Endodermal cell (in vitro differentiated cells): ENCODE results near the gene SYT3. TPM values are rescaled to one million over a fixed set of nuclear protein-coding genes. Genes with fewer than 3 reads are reported as not detected.

Source experiments
- DNase-seq: peaks from one replicate; pipeline ENCODE4 v3.0.0-alpha.2; 2017
- H3K27ac ChIP-seq: 2 replicates; pipeline ENCODE4 v1.5.1; 2013; ENCODE audit warnings: mild to moderate bottlenecking, low read depth, low read length, moderate library complexity
- H3K27me3 ChIP-seq: 2 replicates; pipeline ENCODE4 v1.6.1; 2013; ENCODE audit warnings: mild to moderate bottlenecking, low read length, moderate library complexity; ENCODE audit not compliant: insufficient read depth, control insufficient read depth, poor library complexity, severe bottlenecking
- H3K36me3 ChIP-seq: 2 replicates; pipeline ENCODE4 v1.7.0; 2013; ENCODE audit warnings: mild to moderate bottlenecking, low read length, moderate library complexity; ENCODE audit not compliant: control insufficient read depth, insufficient read depth
- H3K4me1 ChIP-seq: one replicate; pipeline ENCODE4 v1.7.0; 2013; ENCODE audit warnings: low read length; ENCODE audit not compliant: control insufficient read depth, insufficient read depth
- H3K4me3 ChIP-seq: 2 replicates; pipeline ENCODE4 v1.5.1; 2013; ENCODE audit warnings: mild to moderate bottlenecking, low read length, moderate library complexity
- H3K9ac ChIP-seq: 2 replicates; pipeline ENCODE4 v1.6.1; 2013; ENCODE audit warnings: mild to moderate bottlenecking, low read length, moderate library complexity; ENCODE audit not compliant: poor library complexity, severe bottlenecking; ENCODE audit errors: extremely low read depth
- H3K9me3 ChIP-seq: 2 replicates; pipeline ENCODE4 v1.6.1; 2013; ENCODE audit warnings: mild to moderate bottlenecking, low read length, moderate library complexity; ENCODE audit not compliant: control insufficient read depth
- H3K27ac Mint-ChIP-seq: 2 replicates; pipeline ENCODE4 v1.8.0; 2020; ENCODE audit warnings: mixed read lengths
- H3K27me3 Mint-ChIP-seq: 2 replicates; pipeline ENCODE4 v1.8.0; 2021; ENCODE audit warnings: mild to moderate bottlenecking, mixed read lengths; ENCODE audit not compliant: insufficient read depth
- H3K36me3 Mint-ChIP-seq: 2 replicates; pipeline ENCODE4 v1.8.0; 2020; ENCODE audit warnings: low read depth, mixed read lengths
- H3K4me1 Mint-ChIP-seq: 2 replicates; pipeline ENCODE4 v1.8.0; 2020; ENCODE audit warnings: mixed read lengths
- H3K4me3 Mint-ChIP-seq: 2 replicates; pipeline ENCODE4 v1.8.0; 2020; ENCODE audit warnings: mild to moderate bottlenecking, moderate library complexity, mixed read lengths
- H3K9me3 Mint-ChIP-seq: 2 replicates; pipeline ENCODE4 v1.8.0; 2020; ENCODE audit warnings: mild to moderate bottlenecking, mixed read lengths
- WGBS, 2 experiments: methylation state at CpG; one replicate each; pipeline versions ENCODE4 v1.1.5 to v1.1.7; 2013; ENCODE audit warnings: missing lambda C conversion rate in 2 of 2, mixed read lengths in 1 of 2; ENCODE audit not compliant: insufficient coverage in 1 of 2, insufficient read length in 1 of 2; 5-methylcytosine and 5-hydroxymethylcytosine counted together
- long read RNA-seq, 4 experiments: library from polyadenylated mRNA in 2 of 4; library from RNA in 1 of 4; library from capped mRNA in 1 of 4; stranded (forward) in 3 of 4; unstranded in 1 of 4; transcript quantifications; one replicate each; pipeline ENCODE4 v2.0.0, GENCODE V29; 2020 to 2021; ENCODE audit warnings: inconsistent platforms in 1 of 4
- polyA plus RNA-seq, 2 experiments: library from polyadenylated mRNA; stranded (reverse); fragments of 50-300 nt; gene quantifications; one replicate each; pipeline ENCODE4 v1.2.3, GENCODE V29; 2013
- total RNA-seq, 2 donors: library from RNA; stranded (reverse); fragmentation: NEBNext Ultra II Directional in 1 of 2; extraction: Animal tissue kit (Norgen Biotek cat#: 25700) in 1 of 2; gene quantifications; 2 replicates in 1 of 2; 3 replicates in 1 of 2; pipeline ENCODE4 v1.2.1, GENCODE V29; 2021
- TF ChIP-seq, protein P1 (sequence below): fragments of 200-600 bp; sonication (generic); conservative IDR thresholded peaks from 2 replicates; pipeline ENCODE4 v1.5.0; 2021; ENCODE audit warnings: antibody characterized with exemption, mild to moderate bottlenecking

The SYT3 gene, protein sequence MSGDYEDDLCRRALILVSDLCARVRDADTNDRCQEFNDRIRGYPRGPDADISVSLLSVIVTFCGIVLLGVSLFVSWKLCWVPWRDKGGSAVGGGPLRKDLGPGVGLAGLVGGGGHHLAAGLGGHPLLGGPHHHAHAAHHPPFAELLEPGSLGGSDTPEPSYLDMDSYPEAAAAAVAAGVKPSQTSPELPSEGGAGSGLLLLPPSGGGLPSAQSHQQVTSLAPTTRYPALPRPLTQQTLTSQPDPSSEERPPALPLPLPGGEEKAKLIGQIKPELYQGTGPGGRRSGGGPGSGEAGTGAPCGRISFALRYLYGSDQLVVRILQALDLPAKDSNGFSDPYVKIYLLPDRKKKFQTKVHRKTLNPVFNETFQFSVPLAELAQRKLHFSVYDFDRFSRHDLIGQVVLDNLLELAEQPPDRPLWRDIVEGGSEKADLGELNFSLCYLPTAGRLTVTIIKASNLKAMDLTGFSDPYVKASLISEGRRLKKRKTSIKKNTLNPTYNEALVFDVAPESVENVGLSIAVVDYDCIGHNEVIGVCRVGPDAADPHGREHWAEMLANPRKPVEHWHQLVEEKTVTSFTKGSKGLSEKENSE
- total RNA-seq: 1 to 10 TPM; 1.7 to 1.9 TPM
- polyA plus RNA-seq (2013, experiment 1 of 2): 2.7 TPM
- 1.7 TPM for polyA plus RNA-seq (2013, experiment 2 of 2)
- long read RNA-seq, experiment 1: 0 reads
- long read RNA-seq, experiment 2, partial matches to known transcripts: 0 of 6 reads
- long read RNA-seq, experiment 2, other reads (novel, unspliced or antisense): 2 of 6 reads
- long read RNA-seq, experiment 3, transcript SYT3-206 (11 exons, 2,463 nt): major isoform, 14 of 19 reads
- long read RNA-seq, experiment 3, partial matches to known transcripts: 2 of 19 reads
- long read RNA-seq, experiment 3, other reads (novel, unspliced or antisense): 2 of 19 reads
- long read RNA-seq, experiment 4, partial matches to known transcripts: 0 of 2 reads
- long read RNA-seq, experiment 4, other reads (novel, unspliced or antisense): 1 of 2 reads

DNA sequence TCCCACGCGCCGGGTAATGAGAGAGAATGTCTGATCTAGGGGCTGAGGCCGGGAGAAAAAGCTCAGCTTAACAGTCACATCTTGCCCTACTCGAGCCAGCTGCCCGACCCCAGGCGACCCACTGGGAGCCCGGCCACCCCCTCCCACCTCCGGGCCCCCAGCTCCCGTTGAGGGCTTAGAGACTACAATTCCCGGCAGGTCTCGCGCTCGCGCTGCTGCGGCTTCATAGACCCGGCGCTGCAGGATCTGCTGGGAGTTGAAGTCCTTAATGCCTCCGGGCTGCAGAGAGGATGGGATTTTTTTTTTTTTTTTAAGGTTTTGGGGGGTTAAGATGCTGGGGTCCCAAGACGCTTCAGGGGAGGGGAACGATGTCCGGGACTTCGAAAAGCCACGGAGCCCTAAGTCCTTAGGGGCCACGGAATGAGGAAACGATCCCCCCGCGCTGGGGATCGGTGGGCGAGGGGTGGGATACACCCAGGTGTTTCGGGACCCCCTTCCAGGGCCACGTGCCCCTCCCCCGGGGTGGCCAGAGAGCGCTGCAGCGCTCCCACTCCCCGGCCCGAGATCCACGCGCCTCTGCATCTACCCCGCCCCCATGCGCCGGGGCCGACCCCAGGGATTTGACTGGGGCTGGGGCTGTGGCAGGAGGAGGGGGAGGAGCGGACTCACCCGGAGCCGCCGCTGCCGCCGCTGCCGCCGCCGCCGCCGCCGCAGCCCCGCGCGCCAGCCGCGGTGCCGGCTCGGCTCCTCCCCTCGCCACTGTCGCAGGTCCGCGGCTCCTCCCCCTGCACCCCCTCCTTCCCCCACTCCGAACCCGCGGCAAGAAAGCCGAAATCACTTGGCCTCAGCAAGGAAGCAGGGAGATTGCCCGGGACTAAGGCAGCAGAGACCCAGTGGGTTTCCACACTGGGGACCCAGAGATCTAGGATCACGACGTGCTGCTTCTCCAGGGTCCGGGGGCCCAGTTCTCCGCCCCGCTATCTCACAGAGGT lies at the start of gene SYT3:
Gene SYT3 (minus strand): TSS at position 761 of the 992 bp plus-strand sequence. CDS start 2,470 bp downstream, outside the sequence.
- Histone ChIP-seq H3K9me3 (peaks cover 27% of the 10 kb centered on the region), H3K9ac (peak within 1 kb of the TSS; percentile 30), H3K4me3 (peak within 1 kb of the TSS; percentile 74), H3K36me3 (no peaks in the 10 kb centered on the region), H3K27ac (no peak within 1 kb of the TSS), H3K27me3 (peaks cover 33% of the 10 kb centered on the region), H3K4me1 (no peaks in the 10 kb centered on the region)
- no peak within 1 kb of the TSS for H3K27ac Mint-ChIP-seq
- TF ChIP-seq, protein P1, sequence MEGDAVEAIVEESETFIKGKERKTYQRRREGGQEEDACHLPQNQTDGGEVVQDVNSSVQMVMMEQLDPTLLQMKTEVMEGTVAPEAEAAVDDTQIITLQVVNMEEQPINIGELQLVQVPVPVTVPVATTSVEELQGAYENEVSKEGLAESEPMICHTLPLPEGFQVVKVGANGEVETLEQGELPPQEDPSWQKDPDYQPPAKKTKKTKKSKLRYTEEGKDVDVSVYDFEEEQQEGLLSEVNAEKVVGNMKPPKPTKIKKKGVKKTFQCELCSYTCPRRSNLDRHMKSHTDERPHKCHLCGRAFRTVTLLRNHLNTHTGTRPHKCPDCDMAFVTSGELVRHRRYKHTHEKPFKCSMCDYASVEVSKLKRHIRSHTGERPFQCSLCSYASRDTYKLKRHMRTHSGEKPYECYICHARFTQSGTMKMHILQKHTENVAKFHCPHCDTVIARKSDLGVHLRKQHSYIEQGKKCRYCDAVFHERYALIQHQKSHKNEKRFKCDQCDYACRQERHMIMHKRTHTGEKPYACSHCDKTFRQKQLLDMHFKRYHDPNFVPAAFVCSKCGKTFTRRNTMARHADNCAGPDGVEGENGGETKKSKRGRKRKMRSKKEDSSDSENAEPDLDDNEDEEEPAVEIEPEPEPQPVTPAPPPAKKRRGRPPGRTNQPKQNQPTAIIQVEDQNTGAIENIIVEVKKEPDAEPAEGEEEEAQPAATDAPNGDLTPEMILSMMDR: no peak
- DNase-seq: peak; percentile 88
- H3K36me3 Mint-ChIP-seq: no peaks in the 10 kb centered on the region
- H3K9me3 Mint-ChIP-seq: peaks cover 17% of the 10 kb centered on the region
- H3K27me3 Mint-ChIP-seq: peaks cover 39% of the 10 kb centered on the region
- 50 to 55% methylated on average over 24 to 71 of the region's 76 CpGs for WGBS, 2 experiments
- H3K4me1 Mint-ChIP-seq: peaks cover 5% of the 10 kb centered on the region
- H3K4me3 Mint-ChIP-seq: peak within 1 kb of the TSS; percentile 67

DNA sequence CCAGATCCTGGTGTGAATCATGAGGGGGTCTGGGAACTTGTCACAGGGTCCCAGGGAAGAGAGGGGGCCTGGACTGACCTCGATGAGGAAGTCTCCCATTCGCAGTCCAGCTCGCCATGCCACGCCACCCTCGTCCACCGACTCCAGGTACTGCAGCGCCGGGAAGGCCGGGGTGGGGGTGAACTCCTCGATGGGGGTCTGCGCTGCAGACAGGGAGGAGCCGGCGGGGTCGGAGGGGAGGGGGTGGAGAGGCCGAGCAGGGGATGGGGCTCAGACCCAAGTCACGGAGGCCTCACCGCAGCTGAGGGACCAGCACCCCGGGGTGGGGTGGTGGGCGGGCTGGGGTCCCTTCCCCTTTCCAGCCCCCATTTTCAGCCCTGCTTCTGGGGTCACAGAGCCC lies 49.1 kb upstream of the SYT3 start:
- H3K36me3 ChIP-seq: no peaks in the 10 kb centered on the region
- Mint-ChIP-seq H3K9me3 (no peaks in the 10 kb centered on the region), H3K27me3 (peaks cover 99% of the 10 kb centered on the region), H3K4me3 (no peak overlapping the region), H3K27ac (no peak overlapping the region), H3K4me1 (no peaks in the 10 kb centered on the region), H3K36me3 (no peaks in the 10 kb centered on the region)
- no peak overlapping the region for H3K4me3 ChIP-seq
- no peaks in the 10 kb centered on the region for H3K9me3 ChIP-seq
- H3K27ac ChIP-seq: no peak overlapping the region
- DNase-seq: no peak
- peaks cover 79% of the 10 kb centered on the region for H3K27me3 ChIP-seq
- no peak overlapping the region for H3K9ac ChIP-seq
- TF ChIP-seq, protein P1: no peak
- 77 to 85% methylated on average over 3 to 15 of the region's 19 CpGs for WGBS, 2 experiments
- H3K4me1 ChIP-seq: no peaks in the 10 kb centered on the region
